ENCODE data around the gene CLNK.

The CLNK gene

GRCh38 chr4:10599574-10599973 lies 85.0 kb downstream of the CLNK start:
- H3K4me3 ChIP-seq (ENCODE audit: low read length) = no peak overlapping the region
- no peak for DNase-seq (ENCODE audit: low read depth)
- no peak for TF ChIP-seq CTCF (IDR thresholded peaks at IDR 0.05; ENCODE audit: insufficient read depth, low read depth, low read length, missing control alignments)

- no peak for DNase-seq (ENCODE audit: low read depth)
- no peak for TF ChIP-seq CTCF (IDR thresholded peaks at IDR 0.05; ENCODE audit: insufficient read depth, low read depth, low read length, missing control alignments)
- H3K4me3 ChIP-seq (ENCODE audit: low read length) = no peak overlapping the region
Observed at GRCh38 chr4:10598829-10599228, 85.7 kb downstream of the CLNK start.

- no peak overlapping the region for H3K4me3 ChIP-seq (ENCODE audit: low read length)
- TF ChIP-seq CTCF (IDR thresholded peaks at IDR 0.05; ENCODE audit: insufficient read depth, low read depth, low read length, missing control alignments) = no peak
- no peak for DNase-seq (ENCODE audit: low read depth)
Observed at GRCh38 chr4:10596586-10597290, 87.8 kb downstream of the CLNK start.

- H3K4me3 ChIP-seq (ENCODE audit: low read length) = no peak overlapping the region
- DNase-seq (ENCODE audit: low read depth) = no peak
- no peak for TF ChIP-seq CTCF (IDR thresholded peaks at IDR 0.05; ENCODE audit: insufficient read depth, low read depth, low read length, missing control alignments)
Observed at GRCh38 chr4:10593130-10593529, 91.4 kb downstream of the CLNK start.

GRCh38 chr4:10590896-10591295 lies 93.7 kb downstream of the CLNK start:
- DNase-seq (ENCODE audit: low read depth) = peak; percentile 57
- H3K4me3 ChIP-seq (ENCODE audit: low read length) = no peak overlapping the region
- no peak for TF ChIP-seq CTCF (IDR thresholded peaks at IDR 0.05; ENCODE audit: insufficient read depth, low read depth, low read length, missing control alignments)

GRCh38 chr4:10589799-10590198 lies 94.8 kb downstream of the CLNK start:
- no peak for DNase-seq (ENCODE audit: low read depth)
- no peak for TF ChIP-seq CTCF (IDR thresholded peaks at IDR 0.05; ENCODE audit: insufficient read depth, low read depth, low read length, missing control alignments)
- H3K4me3 ChIP-seq (ENCODE audit: low read length) = no peak overlapping the region

- H3K4me3 ChIP-seq (ENCODE audit: low read length) = no peak overlapping the region
- TF ChIP-seq CTCF (IDR thresholded peaks at IDR 0.05; ENCODE audit: insufficient read depth, low read depth, low read length, missing control alignments) = no peak
- no peak for DNase-seq (ENCODE audit: low read depth)
Observed at GRCh38 chr4:10589321-10589720, 95.2 kb downstream of the CLNK start.
